AG04450 (cell line): Measurements from ENCODE around the gene TADA2A. TPM values are rescaled to one million over a fixed set of nuclear protein-coding genes. Genes with fewer than 3 reads are reported as not detected.
A peak's percentile ranks its signal among the peaks of the same experiment; 100 is the strongest.

Source experiments
- CTCF ChIA-PET: fragments of 300-600, 350-600 bp; formaldehyde crosslinking; extraction: SDS; loops from one replicate; lab custom pipeline; 2022; ENCODE audit warnings: antibody characterized with exemption, inconsistent platforms; lab: Charles Lee
- POLR2A ChIA-PET: fragments of 350-600 bp; formaldehyde crosslinking; extraction: SDS; loops from one replicate; lab custom pipeline; 2021; ENCODE audit warnings: antibody characterized with exemption, inconsistent platforms; lab: Yijun Ruan, JAX
- DNase-seq: peaks from one replicate; pipeline ENCODE4 v3.0.0-alpha.2; 2011; ENCODE audit warnings: low read depth, low spot score
- H3K27ac ChIP-seq: one replicate; pipeline ENCODE4 v1.5.1; 2012; ENCODE audit warnings: low read depth, low read length, control low read depth
- H3K27me3 ChIP-seq: one replicate; pipeline ENCODE4 v1.6.0; 2012; ENCODE audit warnings: low read length; ENCODE audit not compliant: control insufficient read depth, insufficient read depth
- H3K4me3 ChIP-seq: 2 replicates; pipeline ENCODE4 v1.5.1; 2011; ENCODE audit warnings: mild to moderate bottlenecking, low read depth, low read length, control low read depth
- H3K9me3 ChIP-seq: 2 replicates; pipeline ENCODE4 v1.5.1; 2012; ENCODE audit warnings: low read length; ENCODE audit not compliant: control insufficient read depth, insufficient read depth
- CTCF ChIP-seq: IDR thresholded peaks from 2 replicates; pipeline ENCODE4 v1.5.1; 2011; ENCODE audit warnings: low read depth, low read length, control low read depth, inconsistent platforms
- polyA plus RNA-seq: library from polyadenylated mRNA; depleted of rRNA; stranded (reverse); fragments of >200 nt; gene quantifications from 2 replicates; pipeline ENCODE4 v1.2.3, GENCODE V29; 2011

The TADA2A gene
- polyA plus RNA-seq, 1 experiment, result 21.4 TPM

DNA sequence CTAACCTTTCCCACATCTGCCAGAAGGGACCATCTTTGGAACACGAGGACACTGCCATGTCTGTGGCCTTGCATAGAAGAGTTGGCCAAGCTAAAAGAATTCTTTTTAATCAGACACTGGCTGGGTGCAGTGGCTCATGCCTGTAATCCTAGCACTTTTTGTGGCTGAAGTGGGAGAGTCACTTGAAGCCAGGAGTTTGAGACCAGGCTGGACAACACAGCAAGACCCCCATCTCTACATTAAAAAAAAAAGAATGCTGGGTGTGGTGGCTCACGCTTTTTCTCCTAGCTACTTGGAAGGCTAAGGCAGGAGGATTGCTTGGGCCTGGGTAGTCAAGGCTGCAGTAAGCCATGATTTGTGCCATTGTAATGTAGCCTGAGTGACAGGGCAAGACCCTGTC lies 73.7 kb downstream of the TADA2A start:
- no peak for TF ChIP-seq CTCF
- no peak overlapping the region for H3K4me3 ChIP-seq
- DNase-seq, result no peak
- no peaks in the 10 kb centered on the region for H3K9me3 ChIP-seq
- no peak overlapping the region for H3K27ac ChIP-seq
- ChIA-PET CTCF (interaction anchor here (0.7 kb wide), 1 partner anchor 107 kb away, joined by 4 read pairs; no protein-coding TSS in a partner anchor), POLR2A (no interaction called here)
- H3K27me3 ChIP-seq, result no peaks in the 10 kb centered on the region

- CTCF ChIA-PET, result interaction anchor here (0.7 kb wide), 1 partner anchor 108 kb away, joined by 4 read pairs; no protein-coding TSS in a partner anchor
These were observed 74.4 kb downstream of the TADA2A start for GRCh38 chr17:37481001-37481665.

DNA sequence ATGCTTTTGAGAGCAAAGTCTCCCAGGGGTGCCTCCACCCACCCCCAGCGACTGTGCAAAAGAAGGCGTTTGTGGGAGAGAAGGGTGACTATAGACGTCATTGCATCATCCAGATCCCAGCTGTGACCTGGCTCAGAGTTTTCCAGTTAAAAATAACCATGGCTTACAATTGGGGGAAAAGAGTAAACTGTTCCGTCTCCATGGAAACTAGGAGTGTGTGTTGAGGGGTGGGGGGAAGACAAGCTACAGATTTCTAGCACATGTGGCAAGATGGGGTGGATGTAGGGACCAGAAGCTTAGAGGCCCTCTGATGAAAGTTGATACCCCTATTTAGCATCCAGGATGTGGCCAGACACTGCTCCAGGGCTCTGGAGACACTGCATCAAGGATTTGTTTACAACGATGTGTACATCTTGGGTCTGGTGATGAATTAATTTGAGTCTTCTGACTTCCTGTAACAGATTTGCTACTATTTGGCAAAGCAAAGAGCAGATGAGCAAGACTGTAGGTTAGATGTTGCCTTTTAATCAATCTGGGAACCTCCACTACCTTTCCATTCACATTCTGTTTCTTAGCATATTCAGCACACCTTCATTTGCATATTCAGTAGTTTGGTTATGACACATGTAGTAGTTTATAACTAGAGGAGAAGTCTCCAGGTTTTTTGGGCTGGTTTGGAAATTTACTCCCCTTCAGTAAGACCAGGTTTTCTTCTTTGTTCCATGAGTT lies 76.8 kb downstream of the TADA2A start:
- peak; percentile 92 for DNase-seq
- CTCF ChIA-PET, result interaction anchor here (0.9 kb wide), 1 partner anchor 881 kb away, joined by 3 read pairs; no protein-coding TSS in a partner anchor
- H3K9me3 ChIP-seq, result no peaks in the 10 kb centered on the region
- peak overlapping the region; percentile 95 for H3K27ac ChIP-seq
- H3K27me3 ChIP-seq, result no peaks in the 10 kb centered on the region
- TF ChIP-seq CTCF, result no peak
- H3K4me3 ChIP-seq, result no peak overlapping the region
- POLR2A ChIA-PET, result interaction anchor here (0.6 to 0.8 kb wide), 2 partner anchors 11 to 42 kb away, joined by 4 to 6 read pairs; no protein-coding TSS in a partner anchor

More at GRCh38 chr17:37481001-37481665, 74.4 kb downstream of the TADA2A start:
- no peak for DNase-seq
- no peaks in the 10 kb centered on the region for H3K9me3 ChIP-seq
- TF ChIP-seq CTCF, result no peak
- H3K27me3 ChIP-seq, result no peaks in the 10 kb centered on the region
- no peak overlapping the region for H3K27ac ChIP-seq
- POLR2A ChIA-PET, result no interaction called here
- H3K4me3 ChIP-seq, result no peak overlapping the region

GRCh38 chr17:37485938-37486570 lies 79.4 kb downstream of the TADA2A start:
- Histone ChIP-seq H3K4me3 (no peak overlapping the region), H3K27me3 (no peaks in the 10 kb centered on the region), H3K9me3 (no peaks in the 10 kb centered on the region), H3K27ac (no peak overlapping the region)
- POLR2A ChIA-PET, result no interaction called here
- no peak for DNase-seq
- CTCF ChIA-PET, result interaction anchor here (0.5 kb wide), 1 partner anchor 42 kb away, joined by 3 read pairs; no protein-coding TSS in a partner anchor
- TF ChIP-seq CTCF, result no peak
